ENCODE results near the gene MYH16.
"Not testable (repeated sequence)": the region's sequence is repeated elsewhere in the genome, so short reads cannot be mapped to it uniquely, and the experiment has no call there.

Gene MYH16

DNA sequence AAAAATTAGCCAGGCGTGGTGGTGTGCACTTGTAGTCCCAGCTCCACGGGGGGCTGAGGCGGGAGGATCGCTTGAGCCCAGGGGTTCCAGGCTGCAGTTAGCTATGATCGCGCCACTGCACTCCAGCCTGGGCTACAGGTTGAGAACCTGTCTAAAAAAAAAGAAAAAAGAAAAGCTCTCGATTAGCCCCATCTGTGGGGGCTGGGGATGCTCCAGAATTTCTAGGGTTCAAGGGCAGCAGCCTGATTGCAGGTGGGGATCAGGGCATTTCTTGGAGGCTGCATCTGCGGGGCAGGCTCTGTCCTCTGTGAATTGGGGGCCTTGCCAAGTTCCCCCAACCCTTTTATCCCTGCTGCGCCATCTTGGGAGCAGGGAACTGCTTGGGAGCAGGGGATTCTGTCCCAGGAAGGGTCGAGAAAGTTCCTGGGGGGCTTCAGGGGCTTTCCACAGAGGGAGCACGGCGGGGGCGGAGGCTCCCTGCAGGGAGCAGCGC is 52.4 kb downstream of the MYH16 start:
- DNase-seq (ENCODE audit: low spot score), result no peak
- in situ Hi-C loops (cut with MboI; ENCODE audit: low sequenced_read_pairs, unreplicated experiment), result no loop called here
- TF ChIP-seq, protein P1, sequence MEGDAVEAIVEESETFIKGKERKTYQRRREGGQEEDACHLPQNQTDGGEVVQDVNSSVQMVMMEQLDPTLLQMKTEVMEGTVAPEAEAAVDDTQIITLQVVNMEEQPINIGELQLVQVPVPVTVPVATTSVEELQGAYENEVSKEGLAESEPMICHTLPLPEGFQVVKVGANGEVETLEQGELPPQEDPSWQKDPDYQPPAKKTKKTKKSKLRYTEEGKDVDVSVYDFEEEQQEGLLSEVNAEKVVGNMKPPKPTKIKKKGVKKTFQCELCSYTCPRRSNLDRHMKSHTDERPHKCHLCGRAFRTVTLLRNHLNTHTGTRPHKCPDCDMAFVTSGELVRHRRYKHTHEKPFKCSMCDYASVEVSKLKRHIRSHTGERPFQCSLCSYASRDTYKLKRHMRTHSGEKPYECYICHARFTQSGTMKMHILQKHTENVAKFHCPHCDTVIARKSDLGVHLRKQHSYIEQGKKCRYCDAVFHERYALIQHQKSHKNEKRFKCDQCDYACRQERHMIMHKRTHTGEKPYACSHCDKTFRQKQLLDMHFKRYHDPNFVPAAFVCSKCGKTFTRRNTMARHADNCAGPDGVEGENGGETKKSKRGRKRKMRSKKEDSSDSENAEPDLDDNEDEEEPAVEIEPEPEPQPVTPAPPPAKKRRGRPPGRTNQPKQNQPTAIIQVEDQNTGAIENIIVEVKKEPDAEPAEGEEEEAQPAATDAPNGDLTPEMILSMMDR (IDR thresholded peaks at IDR 0.05; ENCODE audit: borderline replicate concordance, control extremely low read depth, extremely low read depth, insufficient read depth, missing control alignments), result no peak

DNA sequence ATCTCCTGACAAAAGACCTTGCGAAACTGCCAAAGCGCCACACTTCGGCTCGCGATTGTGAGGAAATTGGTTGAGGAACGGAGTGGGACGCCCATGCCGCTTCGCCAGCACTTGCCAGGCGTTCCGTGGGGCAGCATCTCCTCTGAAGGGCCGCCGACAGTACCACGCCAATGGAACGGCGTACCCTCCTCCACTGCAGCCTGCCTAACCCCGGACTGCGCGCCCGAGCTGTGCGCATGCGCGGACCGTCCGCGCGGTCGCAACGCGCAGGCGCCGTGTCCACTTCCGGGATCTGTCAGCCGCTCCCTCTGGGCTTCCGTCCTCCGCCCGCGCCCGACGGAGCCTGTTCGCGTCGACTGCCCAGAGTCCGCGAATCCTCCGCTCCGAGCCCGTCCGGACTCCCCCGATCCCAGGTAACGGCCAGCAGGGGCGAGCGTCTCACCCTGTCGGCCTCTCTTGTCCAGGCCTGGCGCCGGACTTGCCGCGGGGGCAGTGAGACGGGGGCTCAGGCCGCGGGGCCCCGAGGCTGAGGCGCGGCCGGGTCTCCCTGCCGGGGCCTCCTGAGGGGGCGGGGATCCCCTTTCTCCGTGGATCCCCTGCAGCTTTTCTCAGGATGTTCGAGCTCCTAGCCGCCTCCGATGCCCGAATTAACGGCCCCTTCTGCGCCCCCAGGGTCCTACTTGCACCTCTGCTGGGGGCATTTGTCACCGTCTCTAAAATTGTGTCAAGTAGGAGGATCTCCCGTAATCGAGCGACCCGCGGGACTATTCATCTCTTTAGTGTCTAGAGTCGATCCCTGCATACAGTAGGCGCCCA is 53.2 kb downstream of the MYH16 start, which contains the start of gene ARPC1A:
Gene ARPC1A, plus strand, starts transcription at position 307 of the 816 bp plus-strand sequence. CDS start 7,456 bp downstream, outside the sequence.
- in situ Hi-C loops (cut with MboI; ENCODE audit: low sequenced_read_pairs, unreplicated experiment), result no loop called here
- TF ChIP-seq, protein P1 (IDR thresholded peaks at IDR 0.05; ENCODE audit: borderline replicate concordance, control extremely low read depth, extremely low read depth, insufficient read depth, missing control alignments), result no peak
- DNase-seq (ENCODE audit: low spot score), result peak; percentile 99

DNA sequence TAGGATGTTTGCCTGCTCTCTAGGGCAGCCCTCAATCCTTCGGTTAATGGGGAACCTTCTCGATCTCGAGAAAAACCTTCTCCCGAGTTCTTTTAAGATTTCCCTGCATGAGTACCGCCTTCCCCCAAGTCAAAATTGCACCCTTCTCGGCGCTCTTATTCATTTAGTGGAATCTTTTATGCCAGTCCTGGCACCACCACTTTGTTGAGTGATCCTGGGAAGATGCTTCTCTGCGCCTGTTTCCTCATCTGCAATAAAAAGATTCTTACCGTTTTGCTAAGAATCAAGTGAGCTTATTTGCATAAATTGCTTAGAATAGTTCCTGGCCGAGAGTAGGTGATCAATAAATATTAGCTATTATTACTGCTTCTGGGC is 53.8 kb downstream of the MYH16 start:
- DNase-seq (ENCODE audit: low spot score), result no peak
- TF ChIP-seq, protein P1 (IDR thresholded peaks at IDR 0.05; ENCODE audit: borderline replicate concordance, control extremely low read depth, extremely low read depth, insufficient read depth, missing control alignments), result no peak
- in situ Hi-C loops (cut with MboI; ENCODE audit: low sequenced_read_pairs, unreplicated experiment), result no loop called here

DNA sequence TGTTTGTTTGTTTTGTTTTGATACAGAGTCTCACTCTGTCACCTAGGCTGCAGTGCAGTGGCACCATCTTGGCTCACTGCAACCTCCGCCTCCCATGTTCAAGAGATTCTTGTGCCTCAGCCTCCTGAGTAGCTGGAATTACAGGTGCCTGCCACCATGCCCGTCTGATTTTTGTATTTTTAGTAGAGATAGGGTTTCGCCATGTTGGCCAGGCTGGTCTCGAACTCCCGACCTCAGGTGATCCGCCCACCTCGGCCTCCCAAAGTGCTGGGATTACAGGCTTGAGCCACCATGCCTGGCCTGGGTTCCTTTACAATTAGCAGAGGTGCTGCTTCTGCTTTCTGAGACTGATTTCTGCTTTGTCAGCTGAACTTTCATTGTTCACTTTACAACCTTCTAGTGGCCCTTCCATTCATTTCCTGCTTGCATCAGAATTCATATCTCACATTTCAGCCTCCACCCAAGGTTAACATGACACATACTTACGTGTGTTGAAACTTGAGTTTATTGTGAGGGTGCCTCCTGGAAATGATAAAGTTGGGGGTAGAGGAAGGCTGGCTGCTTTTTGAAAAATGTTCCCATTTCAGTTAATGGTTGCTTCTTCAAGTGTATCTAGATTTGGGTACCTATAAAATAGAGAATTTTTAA is 57.8 kb downstream of the MYH16 start:
- DNase-seq (ENCODE audit: low spot score); in situ Hi-C loops (cut with MboI; ENCODE audit: low sequenced_read_pairs, unreplicated experiment): not testable (repeated sequence)

DNA sequence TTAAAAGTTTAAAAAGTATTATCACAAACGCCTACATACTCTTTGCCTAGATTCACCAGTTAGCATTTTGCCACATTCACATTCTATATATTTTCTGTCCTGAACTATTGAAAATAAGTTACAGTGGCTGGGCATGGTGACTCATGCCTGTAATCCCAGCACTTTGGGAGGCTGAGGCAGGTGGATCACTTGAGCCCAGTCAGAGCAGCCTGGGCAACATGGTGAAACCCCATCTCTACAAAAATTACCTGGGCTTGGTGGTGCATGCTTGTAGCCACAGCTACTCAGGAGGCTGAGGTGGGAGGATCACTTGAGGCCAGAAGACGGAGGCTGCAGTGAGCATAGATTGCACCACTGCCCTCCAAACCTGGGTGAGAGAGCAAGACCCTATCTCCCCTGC is 58.4 kb downstream of the MYH16 start:
- in situ Hi-C loops (cut with MboI; ENCODE audit: low sequenced_read_pairs, unreplicated experiment), result no loop called here
- TF ChIP-seq, protein P1 (IDR thresholded peaks at IDR 0.05; ENCODE audit: borderline replicate concordance, control extremely low read depth, extremely low read depth, insufficient read depth, missing control alignments), result no peak
- DNase-seq (ENCODE audit: low spot score), result no peak

DNA sequence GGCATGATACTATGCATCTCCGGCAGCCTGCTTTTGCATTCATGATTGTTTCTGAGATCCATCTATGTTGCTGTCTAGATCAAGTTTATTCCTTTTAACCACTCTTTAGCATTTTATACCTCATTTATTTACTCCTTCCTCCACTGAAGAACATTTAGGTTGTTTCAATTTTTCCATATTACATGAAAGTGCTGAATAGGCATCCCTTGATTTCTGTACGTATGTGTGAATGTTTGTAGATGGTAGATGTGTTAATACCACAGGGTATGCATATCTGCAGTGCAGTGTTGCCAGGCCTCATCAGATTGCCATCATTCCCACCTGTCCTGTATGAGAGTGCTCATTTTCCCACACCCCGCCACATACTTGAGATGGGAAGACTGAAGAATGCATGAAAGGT is 67.0 kb downstream of the MYH16 start:
- in situ Hi-C loops (cut with MboI; ENCODE audit: low sequenced_read_pairs, unreplicated experiment), result no loop called here
- DNase-seq (ENCODE audit: low spot score), result no peak

More for the DNA sequence above, 67.0 kb downstream of the MYH16 start:
- TF ChIP-seq, protein P1 (IDR thresholded peaks at IDR 0.05; ENCODE audit: borderline replicate concordance, control extremely low read depth, extremely low read depth, insufficient read depth, missing control alignments), result no peak
